ENCODE data around the gene ZNF260.

DNA sequence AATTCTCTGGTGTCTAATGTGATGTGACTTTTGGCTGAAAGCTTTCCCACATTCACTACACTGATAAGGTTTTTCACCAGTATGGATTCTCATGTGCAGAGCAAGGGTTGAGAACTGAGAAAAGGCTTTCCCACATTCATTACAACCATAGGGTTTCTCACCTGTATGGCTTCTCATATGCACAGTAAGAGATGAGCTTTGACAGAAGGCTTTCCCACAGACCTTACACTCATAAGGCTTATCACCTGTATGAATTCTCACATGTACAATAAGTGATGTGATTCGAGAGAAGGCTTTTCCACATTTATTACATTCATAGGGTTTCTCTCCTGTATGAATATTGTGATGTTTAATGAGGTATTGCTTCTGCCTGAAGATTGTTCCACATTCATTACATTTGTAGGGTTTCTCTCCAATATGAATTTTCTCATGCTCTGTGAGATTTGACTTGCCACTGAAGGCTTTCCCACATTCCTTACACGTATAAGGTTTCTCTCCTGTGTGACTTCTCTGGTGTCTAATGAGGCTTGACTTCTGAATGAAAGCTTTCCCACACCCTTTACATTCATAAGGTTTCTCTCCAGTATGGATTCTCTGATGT is 14.0 kb downstream of the ZNF260 start:
- TF ChIP-seq EP300 (IDR thresholded peaks at IDR 0.05) (no peak), POLR2AphosphoS5 (IDR thresholded peaks at IDR 0.05) (no peak)
